ENCODE results near the gene DAGLA.

DNA sequence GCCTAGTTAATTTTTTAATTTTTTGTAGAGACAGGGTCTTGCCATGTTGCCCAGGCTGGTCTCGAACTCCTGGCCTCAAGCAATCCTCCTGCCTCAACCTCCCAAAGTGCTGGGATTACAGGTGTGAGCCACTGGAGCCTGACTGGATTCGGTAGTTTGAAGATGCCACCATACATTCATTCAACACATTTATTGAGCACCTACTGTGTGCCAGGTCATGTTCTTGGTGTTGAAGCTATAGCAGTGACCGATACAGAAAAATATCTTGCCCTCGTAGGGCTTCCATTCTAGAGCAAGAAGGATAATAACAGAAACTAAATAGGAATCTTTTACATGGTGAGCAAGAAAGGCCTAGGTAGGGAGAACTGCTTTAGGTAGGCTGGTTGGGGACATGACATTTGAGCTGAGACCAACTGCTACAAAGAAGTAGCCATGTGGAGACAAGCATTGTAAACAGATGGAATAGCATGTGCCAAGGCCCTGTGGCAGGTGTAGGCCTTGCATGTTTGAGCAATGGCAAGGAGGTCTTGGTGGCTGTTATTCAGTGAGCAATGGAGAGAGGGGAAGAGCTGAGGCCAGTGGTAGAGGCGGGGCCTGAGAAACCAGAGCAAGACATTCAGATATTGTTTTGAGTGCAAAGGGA, 70.6 kb downstream of the DAGLA start:
- TF ChIP-seq, protein P1, sequence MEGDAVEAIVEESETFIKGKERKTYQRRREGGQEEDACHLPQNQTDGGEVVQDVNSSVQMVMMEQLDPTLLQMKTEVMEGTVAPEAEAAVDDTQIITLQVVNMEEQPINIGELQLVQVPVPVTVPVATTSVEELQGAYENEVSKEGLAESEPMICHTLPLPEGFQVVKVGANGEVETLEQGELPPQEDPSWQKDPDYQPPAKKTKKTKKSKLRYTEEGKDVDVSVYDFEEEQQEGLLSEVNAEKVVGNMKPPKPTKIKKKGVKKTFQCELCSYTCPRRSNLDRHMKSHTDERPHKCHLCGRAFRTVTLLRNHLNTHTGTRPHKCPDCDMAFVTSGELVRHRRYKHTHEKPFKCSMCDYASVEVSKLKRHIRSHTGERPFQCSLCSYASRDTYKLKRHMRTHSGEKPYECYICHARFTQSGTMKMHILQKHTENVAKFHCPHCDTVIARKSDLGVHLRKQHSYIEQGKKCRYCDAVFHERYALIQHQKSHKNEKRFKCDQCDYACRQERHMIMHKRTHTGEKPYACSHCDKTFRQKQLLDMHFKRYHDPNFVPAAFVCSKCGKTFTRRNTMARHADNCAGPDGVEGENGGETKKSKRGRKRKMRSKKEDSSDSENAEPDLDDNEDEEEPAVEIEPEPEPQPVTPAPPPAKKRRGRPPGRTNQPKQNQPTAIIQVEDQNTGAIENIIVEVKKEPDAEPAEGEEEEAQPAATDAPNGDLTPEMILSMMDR (IDR thresholded peaks at IDR 0.05), result no peak
- no peak for TF ChIP-seq POLR2A (IDR thresholded peaks at IDR 0.05)
